NOMO-1 (cell line): ENCODE results near the gene ARL13B.

ENCODE experiments used
- DNase-seq, 2 experiments: peaks; one replicate each; lab custom pipeline; 2025; ENCODE audit not compliant: unreplicated experiment in 2 of 2; lab: John Stamatoyannopoulos, UW

The ARL13B gene

GRCh38 chr3:94093151-94093550, 113.2 kb downstream of the ARL13B start:
- DNase-seq: no peak

- DNase-seq: no peak
Observed at GRCh38 chr3:94095111-94095510, 115.2 kb downstream of the ARL13B start.

- peak; percentile 33 to 51 for DNase-seq
Observed at GRCh38 chr3:94098452-94098851, 118.5 kb downstream of the ARL13B start.

GRCh38 chr3:94099311-94099710, 119.4 kb downstream of the ARL13B start:
- DNase-seq: no peak

- DNase-seq: no peak
Observed at GRCh38 chr3:94101860-94102259, 121.9 kb downstream of the ARL13B start.
